H1 (cell line): ENCODE measurements around the gene FGF14. TPM values are rescaled to one million over a fixed set of nuclear protein-coding genes. Genes with fewer than 3 reads are reported as not detected.

Source experiments
- CHD1 ChIP-seq: IDR thresholded peaks from 2 replicates; pipeline ENCODE4 v1.6.1; 2012; ENCODE audit warnings: low read depth, low read length, improper control_type of control experiment
- CREB1 ChIP-seq: IDR thresholded peaks from 2 replicates; pipeline ENCODE4 v1.6.1; 2012; ENCODE audit warnings: inconsistent platforms
- HDAC2 ChIP-seq, 2 experiments: fragments of 300-600 bp in 1 of 2; sonication (generic) in 1 of 2; IDR thresholded peaks; 2 replicates each; pipeline ENCODE4 v1.6.1; 2011 to 2012; ENCODE audit warnings: low read depth in 2 of 2, low read length in 2 of 2, mild to moderate bottlenecking in 2 of 2, moderate library complexity in 2 of 2, borderline replicate concordance in 1 of 2, inconsistent platforms in 1 of 2
- NRF1 ChIP-seq: IDR thresholded peaks from 2 replicates; pipeline ENCODE4 v1.6.1; 2011; ENCODE audit warnings: mild to moderate bottlenecking, low read depth, low read length, improper control_type of control experiment
- POU5F1 ChIP-seq: IDR thresholded peaks from 2 replicates; pipeline ENCODE4 v1.6.1; 2011; ENCODE audit warnings: low read depth, mild to moderate bottlenecking, low read length, moderate library complexity
- SAP30 ChIP-seq: fragments of 300-600 bp; sonication (generic); IDR thresholded peaks from 2 replicates; pipeline ENCODE4 v1.7.1; 2012; ENCODE audit warnings: low read length, moderate library complexity, mild to moderate bottlenecking, inconsistent platforms; ENCODE audit not compliant: insufficient read depth, insufficient replicate concordance
- SP1 ChIP-seq: IDR thresholded peaks from 2 replicates; pipeline ENCODE4 v1.6.1; 2011; ENCODE audit warnings: low read depth, low read length
- SRF ChIP-seq: IDR thresholded peaks from 2 replicates; pipeline ENCODE4 v1.6.1; 2011; ENCODE audit warnings: mild to moderate bottlenecking, low read depth, low read length, moderate library complexity
- polyA plus RNA-seq, 7 experiments: library from polyadenylated mRNA; depleted of rRNA in 3 of 7; stranded (reverse) in 5 of 7; unstranded in 2 of 7; fragments of >200 nt in 5 of 7; fragments of 200-250 nt in 2 of 7; gene quantifications; 1 replicate in 5 of 7; 2 replicates in 1 of 7; 4 replicates in 1 of 7; pipeline versions ENCODE4 v1.2.1 to v1.2.3, GENCODE V29; 2011 to 2013; ENCODE audit warnings: missing spikeins in 2 of 7, mixed read lengths in 2 of 7
- total RNA-seq: library from RNA; stranded (reverse); fragmentation: NEBNext Ultra II Directional; extraction: Animal tissue kit (Norgen Biotek cat#: 25700); gene quantifications from 2 replicates; pipeline ENCODE4 v1.2.1, GENCODE V29; 2021

Gene FGF14
- total and polyA plus RNA-seq, 2 of the 8 experiments (the other 6 are each of a cell fraction or from before 2014, with no cell fraction given), result 0.05 to 0.58 TPM

DNA sequence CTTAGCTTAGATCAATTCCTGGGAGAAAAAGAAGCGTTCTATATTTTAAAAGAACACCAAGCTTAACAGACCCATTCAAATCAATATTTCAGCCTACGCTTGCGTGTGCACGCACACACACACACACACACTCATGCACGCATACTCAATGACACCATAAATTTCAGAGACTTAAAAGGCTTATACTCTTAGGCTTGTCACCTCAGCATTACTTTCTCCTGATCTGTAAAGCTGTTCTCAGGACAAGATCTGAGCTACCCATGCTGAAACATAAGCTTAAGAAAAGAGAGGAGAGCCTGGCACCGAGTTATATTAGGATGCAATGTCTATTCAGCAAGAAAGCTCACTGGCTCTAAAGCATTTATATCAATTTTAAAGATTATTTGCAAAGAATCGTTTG is 368.5 kb downstream of the FGF14 start (continued):
- TF ChIP-seq HDAC2 (IDR thresholded peaks at IDR 0.05; ENCODE audit: borderline replicate concordance in 1 of 2, low read depth in 2 of 2, low read length in 2 of 2) (no peak), CREB1 (no peak), NRF1 (no peak), POU5F1 (no peak), SRF (no peak), CHD1 (no peak), SAP30 (no peak), SP1 (no peak)
